ENCODE results near the gene ADGRL3. TPM values are rescaled to one million over a fixed set of nuclear protein-coding genes. Genes with fewer than 3 reads are reported as not detected.

Gene ADGRL3
- polyA plus RNA-seq, 1 experiment: 0.01 TPM

DNA sequence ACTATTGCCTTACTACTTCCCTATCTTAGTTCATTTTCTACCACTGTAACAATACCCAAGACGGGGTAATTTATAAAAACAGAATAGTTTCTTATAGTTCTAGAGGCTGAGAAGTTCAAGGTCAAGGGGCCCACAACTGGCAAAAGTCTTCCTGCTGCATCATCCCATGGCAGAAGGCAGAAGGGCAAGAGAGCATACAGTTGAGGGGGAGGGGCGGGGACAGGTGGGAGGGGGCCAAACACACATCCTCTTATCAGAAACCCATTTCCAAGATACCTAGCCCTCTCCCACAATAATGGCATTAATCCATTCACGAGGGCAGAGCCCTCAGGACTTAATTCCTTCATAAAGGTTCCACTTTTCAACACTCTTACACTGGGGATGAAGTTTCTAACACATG is 690.2 kb downstream of the ADGRL3 start:
- ChIA-PET CTCF (no interaction called here), POLR2A (no interaction called here)
- TF ChIP-seq, protein P1, sequence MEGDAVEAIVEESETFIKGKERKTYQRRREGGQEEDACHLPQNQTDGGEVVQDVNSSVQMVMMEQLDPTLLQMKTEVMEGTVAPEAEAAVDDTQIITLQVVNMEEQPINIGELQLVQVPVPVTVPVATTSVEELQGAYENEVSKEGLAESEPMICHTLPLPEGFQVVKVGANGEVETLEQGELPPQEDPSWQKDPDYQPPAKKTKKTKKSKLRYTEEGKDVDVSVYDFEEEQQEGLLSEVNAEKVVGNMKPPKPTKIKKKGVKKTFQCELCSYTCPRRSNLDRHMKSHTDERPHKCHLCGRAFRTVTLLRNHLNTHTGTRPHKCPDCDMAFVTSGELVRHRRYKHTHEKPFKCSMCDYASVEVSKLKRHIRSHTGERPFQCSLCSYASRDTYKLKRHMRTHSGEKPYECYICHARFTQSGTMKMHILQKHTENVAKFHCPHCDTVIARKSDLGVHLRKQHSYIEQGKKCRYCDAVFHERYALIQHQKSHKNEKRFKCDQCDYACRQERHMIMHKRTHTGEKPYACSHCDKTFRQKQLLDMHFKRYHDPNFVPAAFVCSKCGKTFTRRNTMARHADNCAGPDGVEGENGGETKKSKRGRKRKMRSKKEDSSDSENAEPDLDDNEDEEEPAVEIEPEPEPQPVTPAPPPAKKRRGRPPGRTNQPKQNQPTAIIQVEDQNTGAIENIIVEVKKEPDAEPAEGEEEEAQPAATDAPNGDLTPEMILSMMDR (IDR thresholded peaks at IDR 0.05; ENCODE audit: insufficient read depth, low read depth, low read length): no peak
- Histone ChIP-seq H3K27me3 (ENCODE audit: control insufficient read depth, insufficient read depth, low read length) (no peaks in the 10 kb centered on the region), H3K36me3 (ENCODE audit: control insufficient read depth, insufficient read depth, low read length) (no peaks in the 10 kb centered on the region), H3K4me3 (ENCODE audit: low read depth, low read length) (no peak overlapping the region)
- DNase-seq (ENCODE audit: low read depth): no peak

DNA sequence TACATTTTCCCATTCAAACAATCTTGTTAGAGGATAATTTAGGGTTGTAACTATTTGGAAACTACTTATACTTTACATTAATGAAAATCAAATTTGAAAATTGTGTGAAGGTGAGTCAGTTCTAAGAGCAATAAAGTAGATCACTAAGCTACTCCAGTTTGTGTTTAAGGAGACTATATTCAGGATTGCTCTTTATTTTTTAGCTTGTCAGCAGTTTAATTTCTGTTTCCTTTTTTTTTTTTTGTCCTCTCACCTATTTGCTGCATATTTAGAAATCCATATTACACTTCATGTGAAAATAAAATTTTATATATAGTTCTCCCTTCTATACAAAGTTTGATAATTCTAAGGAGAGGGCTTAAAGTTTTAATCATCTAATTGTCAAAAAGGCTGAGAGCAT is 691.8 kb downstream of the ADGRL3 start:
- TF ChIP-seq, protein P1 (IDR thresholded peaks at IDR 0.05; ENCODE audit: insufficient read depth, low read depth, low read length): no peak
- POLR2A ChIA-PET: no interaction called here
- Histone ChIP-seq H3K4me3 (ENCODE audit: low read depth, low read length) (no peak overlapping the region), H3K27me3 (ENCODE audit: control insufficient read depth, insufficient read depth, low read length) (no peaks in the 10 kb centered on the region), H3K36me3 (ENCODE audit: control insufficient read depth, insufficient read depth, low read length) (no peaks in the 10 kb centered on the region)
- DNase-seq (ENCODE audit: low read depth): no peak
- CTCF ChIA-PET: no interaction called here

GRCh38 chr4:61896634-61897033 is 696.5 kb downstream of the ADGRL3 start:
- CTCF ChIA-PET: no interaction called here

GRCh38 chr4:61909031-61909430 is 708.9 kb downstream of the ADGRL3 start:
- TF ChIP-seq, protein P1 (IDR thresholded peaks at IDR 0.05; ENCODE audit: insufficient read depth, low read depth, low read length): no peak
- H3K27me3 ChIP-seq (ENCODE audit: control insufficient read depth, insufficient read depth, low read length): no peaks in the 10 kb centered on the region
- H3K36me3 ChIP-seq (ENCODE audit: control insufficient read depth, insufficient read depth, low read length): no peaks in the 10 kb centered on the region
- no peak overlapping the region for H3K4me3 ChIP-seq (ENCODE audit: low read depth, low read length)
- DNase-seq (ENCODE audit: low read depth): no peak
- POLR2A ChIA-PET: no interaction called here
- CTCF ChIA-PET: no interaction called here

More at GRCh38 chr4:61896634-61897033, 696.5 kb downstream of the ADGRL3 start:
- TF ChIP-seq, protein P1 (IDR thresholded peaks at IDR 0.05; ENCODE audit: insufficient read depth, low read depth, low read length): no peak
- POLR2A ChIA-PET: no interaction called here
- Histone ChIP-seq H3K27me3 (ENCODE audit: control insufficient read depth, insufficient read depth, low read length) (no peaks in the 10 kb centered on the region), H3K36me3 (ENCODE audit: control insufficient read depth, insufficient read depth, low read length) (no peaks in the 10 kb centered on the region), H3K4me3 (ENCODE audit: low read depth, low read length) (no peak overlapping the region)
- no peak for DNase-seq (ENCODE audit: low read depth)

GRCh38 chr4:61911313-61911756 is 711.2 kb downstream of the ADGRL3 start:
- no peak overlapping the region for H3K4me3 ChIP-seq (ENCODE audit: low read depth, low read length)
- H3K27me3 ChIP-seq (ENCODE audit: control insufficient read depth, insufficient read depth, low read length): no peaks in the 10 kb centered on the region
- no peak for DNase-seq (ENCODE audit: low read depth)
- no peaks in the 10 kb centered on the region for H3K36me3 ChIP-seq (ENCODE audit: control insufficient read depth, insufficient read depth, low read length)
- TF ChIP-seq, protein P1 (IDR thresholded peaks at IDR 0.05; ENCODE audit: insufficient read depth, low read depth, low read length): no peak
- ChIA-PET POLR2A (no interaction called here), CTCF (interaction anchor here (0.6 kb wide), 1 partner anchor 1995 kb away, joined by 3 read pairs; no protein-coding TSS in a partner anchor)
